OCI-LY7 (cell line): ENCODE data around the gene CHN1. TPM values are rescaled to one million over a fixed set of nuclear protein-coding genes. Genes with fewer than 3 reads are reported as not detected.

Experiments
- BruUV-seq: library from RNA; stranded (reverse); fragments of 400-500 nt; replicated peaks from 2 replicates; lab custom pipeline; 2021; lab: Mats Ljungman, UMichigan
- CTCF ChIA-PET: fragments of 300-600 bp; sonication (Branson Sonifier 250); formaldehyde crosslinking; loops from one replicate; lab custom pipeline; 2022; ENCODE audit warnings: antibody characterized with exemption; ENCODE audit not compliant: unreplicated experiment; lab: Charles Lee
- POLR2A ChIA-PET: fragments of 300-600 bp; sonication (Branson Sonifier 250); formaldehyde crosslinking; loops from one replicate; lab custom pipeline; 2022; ENCODE audit warnings: antibody characterized with exemption; lab: Charles Lee
- DNase-seq: peaks from one replicate; pipeline ENCODE4 v3.0.0-alpha.2; 2015; ENCODE audit warnings: low spot score
- H2AFZ ChIP-seq: fragments of 200-600 bp; sonication (generic), shearing (Covaris generic); 2 replicates; pipeline ENCODE4 v1.6.1; 2014; ENCODE audit warnings: mild to moderate bottlenecking, antibody characterized with exemption, low read length, moderate library complexity
- H3K27ac ChIP-seq: fragments of 200-600 bp; sonication (generic); 2 replicates; pipeline ENCODE4 v1.5.1; 2014; ENCODE audit warnings: mixed run types, low read depth, mild to moderate bottlenecking, moderate library complexity, low read length, inconsistent platforms; ENCODE audit not compliant: poor library complexity, severe bottlenecking
- H3K36me3 ChIP-seq: fragments of 200-600 bp; sonication (generic); 2 replicates; pipeline ENCODE4 v1.6.1; 2014; ENCODE audit warnings: mild to moderate bottlenecking, antibody characterized with exemption, low read length, moderate library complexity, mixed read lengths; ENCODE audit not compliant: insufficient read depth
- H3K4me1 ChIP-seq: fragments of 200-600 bp; sonication (generic); 2 replicates; pipeline ENCODE4 v1.5.1; 2014; ENCODE audit warnings: mild to moderate bottlenecking, low read length; ENCODE audit not compliant: insufficient read depth, poor library complexity, severe bottlenecking
- H3K4me2 ChIP-seq: fragments of 200-600 bp; sonication (generic); 2 replicates; pipeline ENCODE4 v1.6.1; 2014; ENCODE audit warnings: mild to moderate bottlenecking, low read length
- H3K4me3 ChIP-seq: fragments of 200-600 bp; sonication (generic); 2 replicates; pipeline ENCODE4 v1.5.1; 2014; ENCODE audit warnings: mild to moderate bottlenecking, low read depth, low read length; ENCODE audit not compliant: poor library complexity, severe bottlenecking
- H3K79me2 ChIP-seq: fragments of 200-600 bp; sonication (generic); 2 replicates; pipeline ENCODE4 v1.6.1; 2016; ENCODE audit warnings: low read depth, mild to moderate bottlenecking, low read length, moderate library complexity, mixed read lengths; ENCODE audit not compliant: insufficient read depth
- H3K9me2 ChIP-seq: fragments of 200-600 bp; sonication (generic); 2 replicates; pipeline ENCODE4 v1.6.1; 2016; ENCODE audit warnings: mild to moderate bottlenecking, low read length, mixed read lengths; ENCODE audit not compliant: insufficient read depth
- H3K9me3 ChIP-seq: fragments of 200-600 bp; sonication (generic); 2 replicates; pipeline ENCODE4 v1.6.1; 2014; ENCODE audit warnings: mild to moderate bottlenecking, mixed run types, low read length, mixed read lengths
- H4K20me1 ChIP-seq: fragments of 200-600 bp; sonication (generic); 2 replicates; pipeline ENCODE4 v1.6.1; 2014; ENCODE audit warnings: mild to moderate bottlenecking, antibody characterized with exemption, low read length, moderate library complexity, mixed read lengths; ENCODE audit not compliant: insufficient read depth
- EZH2phosphoT487 ChIP-seq: fragments of 200-600 bp; sonication (generic); IDR thresholded peaks from 2 replicates; pipeline ENCODE4 v1.6.1; 2018; ENCODE audit warnings: low read depth, borderline replicate concordance, mild to moderate bottlenecking, mixed run types, antibody characterized with exemption, low read length, moderate library complexity, mixed read lengths
- intact Hi-C: fragments of 100-400 bp; cut with micrococcal nuclease; formaldehyde crosslinking; loops from one replicate; pipeline ENCODE4 v1.10.0; 2022; ENCODE audit not compliant: unreplicated experiment
- total RNA-seq, 2 experiments: library from RNA; depleted of rRNA in 1 of 2; stranded (reverse); fragments of >200 nt in 1 of 2; shearing (Covaris generic) in 1 of 2; gene quantifications; 2 replicates each; pipeline ENCODE4 v1.2.3, GENCODE V29; 2014 to 2022
- TF ChIP-seq, protein P1 (sequence below): fragments of 200-600 bp; sonication (generic); conservative IDR thresholded peaks from 2 replicates; pipeline ENCODE4 v1.5.1; 2014; ENCODE audit warnings: mild to moderate bottlenecking, antibody characterized with exemption, low read length, moderate library complexity, mixed read lengths

Gene CHN1
- total RNA-seq, 2 experiments from 2014 or later, result 0.44 TPM; not detected in 1

DNA sequence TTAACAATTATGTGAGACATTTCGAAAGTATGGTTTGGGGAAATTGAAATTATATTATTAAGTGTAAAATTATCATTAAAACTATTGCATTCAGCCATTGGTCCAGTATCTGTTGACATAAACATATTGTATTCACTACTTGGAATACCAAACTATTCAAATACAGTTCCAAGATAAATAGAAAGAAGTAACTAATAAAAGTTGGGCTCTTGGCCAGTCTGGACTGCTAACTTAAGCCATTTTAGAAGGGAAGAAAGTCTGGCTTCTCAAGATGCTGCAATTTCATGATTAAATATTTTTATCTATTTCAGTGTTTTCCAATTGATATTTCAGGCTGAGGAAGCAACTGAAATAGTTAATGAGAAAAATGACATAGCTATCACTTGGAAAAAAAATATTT lies 131.1 kb downstream of the CHN1 start:
- no peak overlapping the region for H3K27ac ChIP-seq
- H4K20me1 ChIP-seq, result no peaks in the 10 kb centered on the region
- H3K4me3 ChIP-seq, result no peak overlapping the region
- H3K9me2 ChIP-seq, result no peaks in the 10 kb centered on the region
- no peaks in the 10 kb centered on the region for H3K9me3 ChIP-seq
- intact Hi-C loops, result no loop called here
- H2AFZ ChIP-seq, result no peak overlapping the region
- DNase-seq, result no peak
- BruUV-seq, result no TSS peak
- CTCF ChIA-PET, result no interaction called here
- no peaks in the 10 kb centered on the region for H3K4me1 ChIP-seq
- no peaks in the 10 kb centered on the region for H3K79me2 ChIP-seq
- H3K36me3 ChIP-seq, result no peaks in the 10 kb centered on the region
- H3K4me2 ChIP-seq, result no peak overlapping the region
- TF ChIP-seq, protein P1, sequence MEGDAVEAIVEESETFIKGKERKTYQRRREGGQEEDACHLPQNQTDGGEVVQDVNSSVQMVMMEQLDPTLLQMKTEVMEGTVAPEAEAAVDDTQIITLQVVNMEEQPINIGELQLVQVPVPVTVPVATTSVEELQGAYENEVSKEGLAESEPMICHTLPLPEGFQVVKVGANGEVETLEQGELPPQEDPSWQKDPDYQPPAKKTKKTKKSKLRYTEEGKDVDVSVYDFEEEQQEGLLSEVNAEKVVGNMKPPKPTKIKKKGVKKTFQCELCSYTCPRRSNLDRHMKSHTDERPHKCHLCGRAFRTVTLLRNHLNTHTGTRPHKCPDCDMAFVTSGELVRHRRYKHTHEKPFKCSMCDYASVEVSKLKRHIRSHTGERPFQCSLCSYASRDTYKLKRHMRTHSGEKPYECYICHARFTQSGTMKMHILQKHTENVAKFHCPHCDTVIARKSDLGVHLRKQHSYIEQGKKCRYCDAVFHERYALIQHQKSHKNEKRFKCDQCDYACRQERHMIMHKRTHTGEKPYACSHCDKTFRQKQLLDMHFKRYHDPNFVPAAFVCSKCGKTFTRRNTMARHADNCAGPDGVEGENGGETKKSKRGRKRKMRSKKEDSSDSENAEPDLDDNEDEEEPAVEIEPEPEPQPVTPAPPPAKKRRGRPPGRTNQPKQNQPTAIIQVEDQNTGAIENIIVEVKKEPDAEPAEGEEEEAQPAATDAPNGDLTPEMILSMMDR, result no peak
- no peak for TF ChIP-seq EZH2phosphoT487
- POLR2A ChIA-PET, result no interaction called here

DNA sequence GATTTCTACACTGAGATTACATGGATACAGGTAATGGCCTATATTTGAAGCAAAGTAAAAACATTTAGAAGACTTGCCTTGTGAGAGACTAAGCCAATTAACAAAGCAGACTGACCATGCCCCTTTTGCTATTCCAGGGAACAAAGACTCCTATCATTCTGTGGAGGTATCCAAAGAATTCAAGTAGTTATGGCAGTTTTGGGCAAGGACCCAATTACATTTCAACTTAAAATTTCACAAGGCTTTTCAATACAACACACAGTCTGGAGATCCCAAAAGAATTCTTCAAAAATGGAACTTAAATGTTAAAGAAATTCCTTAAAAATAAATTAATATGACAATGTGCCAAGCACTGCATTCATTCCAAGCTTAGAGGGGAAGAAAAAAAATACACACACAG lies 131.7 kb downstream of the CHN1 start:
- no peaks in the 10 kb centered on the region for H3K79me2 ChIP-seq
- intact Hi-C loops, result no loop called here
- no peaks in the 10 kb centered on the region for H3K9me2 ChIP-seq
- H3K9me3 ChIP-seq, result no peaks in the 10 kb centered on the region
- no peak overlapping the region for H3K4me2 ChIP-seq
- BruUV-seq, result no TSS peak
- H2AFZ ChIP-seq, result no peak overlapping the region
- H3K4me1 ChIP-seq, result no peaks in the 10 kb centered on the region
- no peak overlapping the region for H3K4me3 ChIP-seq
- no peak for DNase-seq
- no peaks in the 10 kb centered on the region for H3K36me3 ChIP-seq
- no peak overlapping the region for H3K27ac ChIP-seq
- TF ChIP-seq, protein P1, result no peak
- no peak for TF ChIP-seq EZH2phosphoT487
- CTCF ChIA-PET, result no interaction called here
- H4K20me1 ChIP-seq, result no peaks in the 10 kb centered on the region
- POLR2A ChIA-PET, result no interaction called here

DNA sequence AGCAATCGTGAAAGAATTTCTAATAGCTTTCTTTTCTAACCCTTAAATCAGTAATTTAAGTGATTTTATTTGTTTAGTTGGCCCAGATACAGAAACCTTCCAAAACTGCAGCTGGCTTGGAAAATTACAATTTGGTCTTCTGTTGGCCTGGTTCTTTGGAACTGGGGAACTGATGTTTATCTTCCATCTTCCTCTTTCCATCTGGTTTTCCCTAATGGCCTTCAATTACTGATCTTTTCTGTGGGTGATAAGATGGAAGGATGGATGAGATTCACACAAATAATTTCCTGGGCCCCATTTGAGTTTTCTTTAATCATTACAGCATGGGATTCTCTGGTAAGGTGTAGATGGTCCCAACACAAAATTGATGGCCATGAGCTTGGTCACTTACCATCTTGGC lies 134.4 kb downstream of the CHN1 start:
- Histone ChIP-seq H3K9me3 (no peaks in the 10 kb centered on the region), H3K79me2 (no peaks in the 10 kb centered on the region), H3K4me3 (no peak overlapping the region), H4K20me1 (no peaks in the 10 kb centered on the region), H3K4me1 (no peaks in the 10 kb centered on the region), H2AFZ (no peak overlapping the region), H3K4me2 (no peak overlapping the region), H3K27ac (no peak overlapping the region), H3K36me3 (no peaks in the 10 kb centered on the region), H3K9me2 (no peaks in the 10 kb centered on the region)
- ChIA-PET CTCF (no interaction called here), POLR2A (no interaction called here)
- intact Hi-C loops, result no loop called here
- no peak for DNase-seq
- no TSS peak for BruUV-seq
- TF ChIP-seq, protein P1, result no peak
- no peak for TF ChIP-seq EZH2phosphoT487
